RCC 7860 (cell line): Measurements from ENCODE around the gene MRPL4.

Experiments
- DNase-seq: peaks from one replicate; pipeline ENCODE4 v3.0.0-alpha.2; 2015; ENCODE audit warnings: low spot score
- FAIRE-seq: peaks from 2 replicates; lab custom pipeline; 2012; peaks lifted over from hg19 to GRCh38; lab: Jason Lieb, UNC

The MRPL4 gene

DNA sequence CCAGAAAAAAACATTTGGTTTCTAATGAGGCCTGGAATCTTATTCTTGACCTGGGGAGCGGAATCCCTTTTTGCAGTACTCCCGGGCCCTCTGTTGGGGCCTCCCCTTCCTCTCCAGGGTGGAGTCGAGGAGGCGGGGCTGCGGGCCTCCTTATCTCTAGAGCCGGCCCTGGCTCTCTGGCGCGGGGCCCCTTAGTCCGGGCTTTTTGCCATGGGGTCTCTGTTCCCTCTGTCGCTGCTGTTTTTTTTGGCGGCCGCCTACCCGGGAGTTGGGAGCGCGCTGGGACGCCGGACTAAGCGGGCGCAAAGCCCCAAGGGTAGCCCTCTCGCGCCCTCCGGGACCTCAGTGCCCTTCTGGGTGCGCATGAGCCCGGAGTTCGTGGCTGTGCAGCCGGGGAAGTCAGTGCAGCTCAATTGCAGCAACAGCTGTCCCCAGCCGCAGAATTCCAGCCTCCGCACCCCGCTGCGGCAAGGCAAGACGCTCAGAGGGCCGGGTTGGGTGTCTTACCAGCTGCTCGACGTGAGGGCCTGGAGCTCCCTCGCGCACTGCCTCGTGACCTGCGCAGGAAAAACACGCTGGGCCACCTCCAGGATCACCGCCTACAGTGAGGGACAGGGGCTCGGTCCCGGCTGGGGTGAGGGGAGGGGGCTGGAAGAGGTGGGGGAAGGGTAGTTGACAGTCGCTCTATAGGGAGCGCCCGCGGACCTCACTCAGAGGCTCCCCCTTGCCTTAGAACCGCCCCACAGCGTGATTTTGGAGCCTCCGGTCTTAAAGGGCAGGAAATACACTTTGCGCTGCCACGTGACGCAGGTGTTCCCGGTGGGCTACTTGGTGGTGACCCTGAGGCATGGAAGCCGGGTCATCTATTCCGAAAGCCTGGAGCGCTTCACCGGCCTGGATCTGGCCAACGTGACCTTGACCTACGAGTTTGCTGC lies 35.1 kb downstream of the MRPL4 start, which contains the start of gene ICAM4:
Gene ICAM4 (plus strand): TSS at position 153 of the 935 bp plus-strand sequence. CDS start 58 bp downstream, at position 211.
- DNase-seq (no peak), FAIRE-seq (no peak)

GRCh38 chr19:10288662-10289166 lies 36.7 kb downstream of the MRPL4 start:
- DNase-seq (no peak), FAIRE-seq (no peak)

GRCh38 chr19:10289167-10289835 lies 37.3 kb downstream of the MRPL4 start:
- FAIRE-seq, result no peak

DNA sequence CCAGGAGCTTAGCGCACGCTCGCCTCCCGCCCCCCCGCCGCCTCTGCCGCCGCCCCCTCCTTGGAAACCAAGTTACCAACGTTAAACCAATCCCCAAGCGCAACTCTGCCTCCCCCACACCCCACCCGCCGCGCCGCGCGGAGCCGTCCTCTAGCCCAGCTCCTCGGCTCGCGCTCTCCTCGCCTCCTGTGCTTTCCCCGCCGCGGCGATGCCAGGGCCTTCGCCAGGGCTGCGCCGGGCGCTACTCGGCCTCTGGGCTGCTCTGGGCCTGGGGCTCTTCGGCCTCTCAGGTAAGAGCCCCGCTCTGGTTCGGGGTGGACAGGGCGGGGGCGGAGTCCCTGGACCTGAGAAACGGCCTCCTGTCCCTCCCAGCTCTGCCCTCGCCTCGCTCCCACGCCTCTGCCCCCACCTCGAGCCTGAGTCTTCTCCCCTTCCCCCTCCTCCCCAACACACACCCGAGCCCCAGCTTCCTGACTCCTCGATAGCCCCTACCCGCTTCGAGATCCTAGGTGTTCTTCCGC lies 37.9 kb downstream of the MRPL4 start, which contains the start of gene ICAM5:
Gene ICAM5 (plus strand): TSS at position 117 of the 521 bp plus-strand sequence. CDS start 92 bp downstream, at position 209.
- FAIRE-seq, result no peak
- DNase-seq, result no peak

More at GRCh38 chr19:10289167-10289835, 37.3 kb downstream of the MRPL4 start:
- DNase-seq, result no peak

- no peak for FAIRE-seq
- DNase-seq, result no peak
These were observed 38.4 kb downstream of the MRPL4 start for GRCh38 chr19:10290357-10290875.

DNA sequence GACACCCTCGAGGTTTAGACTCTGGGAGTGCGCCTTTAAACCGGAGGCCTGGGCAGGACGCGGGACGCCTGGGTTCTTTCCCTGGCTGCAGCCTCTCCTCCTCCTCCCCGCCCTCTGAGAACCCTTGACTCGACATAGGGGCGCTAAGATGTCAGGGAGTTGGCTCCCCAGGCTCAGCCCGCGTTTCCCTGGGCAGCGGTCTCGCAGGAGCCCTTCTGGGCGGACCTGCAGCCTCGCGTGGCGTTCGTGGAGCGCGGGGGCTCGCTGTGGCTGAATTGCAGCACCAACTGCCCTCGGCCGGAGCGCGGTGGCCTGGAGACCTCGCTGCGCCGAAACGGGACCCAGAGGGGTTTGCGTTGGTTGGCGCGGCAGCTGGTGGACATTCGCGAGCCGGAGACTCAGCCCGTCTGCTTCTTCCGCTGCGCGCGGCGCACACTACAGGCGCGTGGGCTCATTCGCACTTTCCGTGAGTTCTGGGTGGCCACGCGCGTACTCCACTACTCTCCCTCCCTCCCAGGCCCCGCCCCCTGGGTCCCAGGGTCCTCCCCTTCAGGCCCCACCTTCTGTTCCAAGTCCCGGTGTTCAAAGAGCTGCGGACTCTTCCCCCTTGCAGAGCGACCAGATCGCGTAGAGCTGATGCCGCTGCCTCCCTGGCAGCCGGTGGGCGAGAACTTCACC lies 39.0 kb downstream of the MRPL4 start:
- no peak for DNase-seq

GRCh38 chr19:10291554-10292205 lies 39.7 kb downstream of the MRPL4 start:
- DNase-seq (no peak), FAIRE-seq (no peak)

More for the DNA sequence above, 39.0 kb downstream of the MRPL4 start:
- no peak for FAIRE-seq

DNA sequence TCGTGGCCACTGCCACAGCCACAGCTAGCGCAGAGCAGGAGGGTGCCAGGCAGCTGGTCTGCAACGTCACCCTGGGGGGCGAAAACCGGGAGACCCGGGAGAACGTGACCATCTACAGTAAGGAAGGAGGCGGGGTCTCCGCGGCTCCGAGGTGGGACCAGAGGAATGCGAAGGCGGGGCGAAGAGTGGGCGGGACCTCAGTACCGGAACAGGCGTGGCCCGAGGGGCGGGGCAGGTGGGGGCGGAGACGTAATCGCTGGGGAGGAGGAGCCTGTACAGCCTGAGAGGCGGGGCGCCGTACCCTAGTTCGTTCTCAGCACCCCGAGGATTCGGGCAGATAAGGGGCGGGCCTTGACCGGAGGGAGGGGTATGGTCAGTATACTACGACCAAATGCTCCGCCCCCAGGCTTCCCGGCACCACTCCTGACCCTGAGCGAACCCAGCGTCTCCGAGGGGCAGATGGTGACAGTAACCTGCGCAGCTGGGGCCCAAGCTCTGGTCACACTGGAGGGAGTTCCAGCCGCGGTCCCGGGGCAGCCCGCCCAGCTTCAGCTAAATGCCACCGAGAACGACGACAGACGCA lies 40.3 kb downstream of the MRPL4 start:
- FAIRE-seq (no peak), DNase-seq (no peak)

DNA sequence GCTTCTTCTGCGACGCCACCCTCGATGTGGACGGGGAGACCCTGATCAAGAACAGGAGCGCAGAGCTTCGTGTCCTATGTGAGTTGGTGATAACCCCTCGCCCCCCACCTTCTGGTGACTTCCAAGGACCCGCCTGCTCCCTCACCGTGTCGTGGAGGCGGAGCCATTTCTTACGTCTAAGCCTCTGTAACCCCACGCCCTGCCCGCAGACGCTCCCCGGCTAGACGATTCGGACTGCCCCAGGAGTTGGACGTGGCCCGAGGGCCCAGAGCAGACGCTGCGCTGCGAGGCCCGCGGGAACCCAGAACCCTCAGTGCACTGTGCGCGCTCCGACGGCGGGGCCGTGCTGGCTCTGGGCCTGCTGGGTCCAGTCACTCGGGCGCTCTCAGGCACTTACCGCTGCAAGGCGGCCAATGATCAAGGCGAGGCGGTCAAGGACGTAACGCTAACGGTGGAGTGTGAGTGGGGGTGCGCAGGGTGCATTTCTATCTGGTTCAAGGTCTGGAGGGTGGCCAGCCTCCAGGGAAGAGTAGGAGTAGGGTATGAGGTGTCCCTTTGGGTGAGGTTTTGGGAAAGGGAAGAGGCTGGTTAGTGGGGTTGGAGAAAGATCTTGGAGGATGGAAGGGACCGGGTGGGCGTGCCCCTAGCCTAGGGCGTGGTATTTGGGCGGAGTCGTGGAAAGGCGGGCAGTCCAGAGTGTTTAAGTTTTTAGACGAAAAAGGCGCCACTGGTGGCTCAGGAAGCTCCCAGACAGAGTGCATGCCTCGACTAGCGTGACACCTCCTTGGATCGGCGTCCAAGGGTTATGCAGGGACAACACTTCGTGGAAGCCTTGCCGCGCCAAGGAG lies 41.0 kb downstream of the MRPL4 start:
- FAIRE-seq (no peak), DNase-seq (no peak)

DNA sequence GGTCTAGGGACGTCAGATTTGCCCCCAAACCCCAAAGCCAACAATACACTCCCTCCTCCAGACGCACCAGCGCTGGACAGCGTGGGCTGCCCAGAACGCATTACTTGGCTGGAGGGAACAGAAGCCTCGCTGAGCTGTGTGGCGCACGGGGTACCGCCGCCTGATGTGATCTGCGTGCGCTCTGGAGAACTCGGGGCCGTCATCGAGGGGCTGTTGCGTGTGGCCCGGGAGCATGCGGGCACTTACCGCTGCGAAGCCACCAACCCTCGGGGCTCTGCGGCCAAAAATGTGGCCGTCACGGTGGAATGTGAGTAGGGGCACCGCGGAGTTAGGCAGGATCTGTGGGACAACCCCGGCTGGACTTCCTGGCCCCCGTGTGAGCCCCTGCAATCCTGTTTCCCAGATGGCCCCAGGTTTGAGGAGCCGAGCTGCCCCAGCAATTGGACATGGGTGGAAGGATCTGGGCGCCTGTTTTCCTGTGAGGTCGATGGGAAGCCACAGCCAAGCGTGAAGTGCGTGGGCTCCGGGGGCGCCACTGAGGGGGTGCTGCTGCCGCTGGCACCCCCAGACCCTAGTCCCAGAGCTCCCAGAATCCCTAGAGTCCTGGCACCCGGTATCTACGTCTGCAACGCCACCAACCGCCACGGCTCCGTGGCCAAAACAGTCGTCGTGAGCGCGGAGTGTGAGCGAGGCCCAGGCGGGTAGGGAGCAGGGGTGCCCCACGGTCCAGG lies 41.8 kb downstream of the MRPL4 start:
- FAIRE-seq (no peak), DNase-seq (no peak)

DNA sequence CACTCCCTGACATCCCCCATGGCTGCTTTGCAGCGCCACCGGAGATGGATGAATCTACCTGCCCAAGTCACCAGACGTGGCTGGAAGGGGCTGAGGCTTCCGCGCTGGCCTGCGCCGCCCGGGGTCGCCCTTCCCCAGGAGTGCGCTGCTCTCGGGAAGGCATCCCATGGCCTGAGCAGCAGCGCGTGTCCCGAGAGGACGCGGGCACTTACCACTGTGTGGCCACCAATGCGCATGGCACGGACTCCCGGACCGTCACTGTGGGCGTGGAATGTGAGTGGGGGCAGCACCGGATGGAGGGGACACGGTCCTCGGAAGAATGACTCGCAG lies 42.3 kb downstream of the MRPL4 start:
- no peak for FAIRE-seq
- no peak for DNase-seq

DNA sequence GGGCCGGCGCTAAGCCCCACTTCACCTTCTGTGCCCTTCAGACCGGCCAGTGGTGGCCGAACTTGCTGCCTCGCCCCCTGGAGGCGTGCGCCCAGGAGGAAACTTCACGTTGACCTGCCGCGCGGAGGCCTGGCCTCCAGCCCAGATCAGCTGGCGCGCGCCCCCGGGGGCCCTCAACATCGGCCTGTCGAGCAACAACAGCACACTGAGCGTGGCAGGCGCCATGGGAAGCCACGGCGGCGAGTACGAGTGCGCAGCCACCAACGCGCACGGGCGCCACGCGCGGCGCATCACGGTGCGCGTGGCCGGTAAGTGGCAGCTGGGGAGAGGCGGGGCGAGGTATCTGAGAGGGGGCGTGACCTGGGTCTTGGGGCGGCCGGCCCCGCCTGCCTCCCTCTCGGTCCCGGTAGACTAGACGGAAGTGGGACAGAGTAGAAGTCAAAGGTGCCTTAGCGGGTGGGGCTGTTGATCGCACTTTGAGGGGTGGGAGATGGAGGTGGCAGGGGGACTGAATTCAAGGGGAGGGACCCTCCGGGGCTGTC lies 43.4 kb downstream of the MRPL4 start:
- FAIRE-seq (no peak), DNase-seq (no peak)

DNA sequence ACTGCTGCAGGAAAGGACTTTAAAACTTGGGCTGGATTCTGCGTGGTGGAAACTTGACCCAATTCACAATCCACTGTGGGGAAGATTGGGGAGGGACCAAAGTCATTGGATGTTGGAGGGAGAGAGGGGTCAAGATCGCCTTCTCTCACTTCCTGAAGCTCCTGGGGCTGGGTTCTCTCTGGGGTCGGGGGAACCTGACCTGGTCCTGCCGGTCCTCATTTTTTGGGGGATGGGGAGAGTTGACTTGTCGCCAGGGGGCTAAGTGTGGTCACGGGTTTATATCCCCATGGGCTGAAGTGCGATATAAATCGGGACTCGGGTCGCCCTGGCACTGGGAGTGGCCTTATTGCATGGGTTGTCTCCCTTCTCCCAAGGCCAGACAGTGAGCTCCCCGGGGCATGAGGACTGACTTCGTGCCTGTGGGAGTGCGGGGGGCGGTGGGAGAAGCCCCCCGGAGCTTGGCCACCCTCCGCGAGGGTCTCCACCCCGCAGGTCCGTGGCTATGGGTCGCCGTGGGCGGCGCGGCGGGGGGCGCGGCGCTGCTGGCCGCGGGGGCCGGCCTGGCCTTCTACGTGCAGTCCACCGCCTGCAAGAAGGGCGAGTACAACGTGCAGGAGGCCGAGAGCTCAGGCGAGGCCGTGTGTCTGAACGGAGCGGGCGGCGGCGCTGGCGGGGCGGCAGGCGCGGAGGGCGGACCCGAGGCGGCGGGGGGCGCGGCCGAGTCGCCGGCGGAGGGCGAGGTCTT lies 44.0 kb downstream of the MRPL4 start:
- DNase-seq, result no peak
- FAIRE-seq, result no peak

DNA sequence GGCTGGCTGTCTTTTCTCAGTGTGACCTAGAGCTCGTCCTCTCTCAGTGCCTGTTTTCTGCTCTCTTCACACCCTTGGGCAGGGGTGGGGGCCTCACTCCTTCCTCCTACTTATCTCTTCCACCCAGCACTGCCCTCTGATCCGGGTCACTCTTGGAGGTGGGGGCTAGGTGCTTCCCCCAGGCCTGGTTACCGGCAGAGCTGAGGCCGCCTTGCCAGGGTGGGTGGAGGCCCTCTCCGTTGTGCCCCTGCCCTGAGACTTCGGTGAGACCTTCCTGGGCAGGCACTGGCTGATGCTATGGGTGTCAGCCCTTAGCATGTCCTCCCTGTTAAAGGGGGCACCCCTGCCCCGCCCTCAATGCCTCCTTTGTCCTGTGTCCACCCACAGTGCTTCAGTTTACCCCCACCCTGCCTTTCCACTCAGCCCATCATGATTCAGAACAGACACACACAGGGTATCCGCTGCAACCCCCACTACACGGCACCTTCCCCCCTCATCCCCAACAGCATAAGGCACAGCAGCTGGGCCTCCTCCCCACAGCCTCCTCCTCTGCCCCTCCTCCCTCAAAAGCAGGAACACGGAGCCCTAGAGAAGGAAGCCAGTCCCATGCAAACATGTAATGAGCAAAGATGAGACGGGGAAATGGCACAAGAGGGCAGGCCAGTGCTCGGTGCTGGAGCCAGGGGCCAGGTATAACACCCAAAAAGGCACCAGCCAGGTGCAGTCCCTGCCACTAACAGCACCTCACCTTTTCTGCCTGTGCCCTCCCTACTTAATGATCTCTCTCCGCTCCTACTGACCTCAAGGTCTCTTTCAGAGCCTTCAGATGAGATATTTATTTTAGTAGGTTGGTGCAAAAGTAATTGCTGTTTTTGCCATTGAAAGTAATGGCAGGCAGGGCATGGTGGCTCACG lies 47.8 kb downstream of the MRPL4 start:
- no peak for FAIRE-seq
- DNase-seq, result no peak

GRCh38 chr19:10305139-10305806 lies 53.3 kb downstream of the MRPL4 start:
- no peak for FAIRE-seq
- no peak for DNase-seq

DNA sequence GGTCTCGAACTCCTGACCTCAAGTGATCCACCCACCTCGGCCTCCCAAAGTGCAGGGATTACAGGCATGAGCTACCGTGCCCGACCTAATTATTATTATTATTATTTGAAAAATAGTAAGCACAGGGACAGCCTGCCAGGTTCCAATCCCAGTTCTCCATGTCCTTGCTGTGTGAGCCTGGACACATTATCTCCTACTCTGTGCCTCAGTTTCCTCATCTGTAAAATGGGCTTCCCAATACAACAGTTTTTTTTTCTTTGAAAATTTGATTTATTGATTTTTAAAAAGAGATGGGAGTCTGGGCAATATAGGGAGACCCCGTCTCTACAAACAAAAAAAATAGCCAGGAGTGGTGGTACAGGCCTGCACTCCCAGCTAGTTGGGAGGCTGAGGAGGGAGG lies 54.3 kb downstream of the MRPL4 start:
- FAIRE-seq, result no peak
- no peak for DNase-seq
